OCI-LY3 (cell line): Measurements from ENCODE around the gene METTL2B.
"Not testable (repeated sequence)": the region's sequence is repeated elsewhere in the genome, so short reads cannot be mapped to it uniquely, and the experiment has no call there.

Experiments
- H2AFZ ChIP-seq: fragments of 200-600, 300-600 bp; shearing (Covaris generic); 2 replicates; pipeline ENCODE4 v1.6.0; 2014; ENCODE audit warnings: antibody characterized with exemption, low read depth, low read length
- H3K27ac ChIP-seq: fragments of 200-600, 300-600 bp; sonication (generic); 2 replicates; pipeline ENCODE4 v1.5.1; 2014; ENCODE audit warnings: mild to moderate bottlenecking, low read length, moderate library complexity, mixed read lengths
- H3K27me3 ChIP-seq: fragments of 200-600, 300-600 bp; sonication (generic); 2 replicates; pipeline ENCODE4 v1.6.1; 2014; ENCODE audit warnings: low read depth, low read length, mixed read lengths
- H3K36me3 ChIP-seq: fragments of 200-600, 300-600 bp; sonication (generic); replicated peaks from 2 replicates; pipeline ENCODE3; 2014; ENCODE audit warnings: low read depth, low read length, mixed read lengths
- H3K4me1 ChIP-seq: fragments of 300-600, 200-600 bp; sonication (generic); 2 replicates; pipeline ENCODE4 v1.6.1; 2014; ENCODE audit warnings: low read length, mixed read lengths
- H3K4me2 ChIP-seq: fragments of 200-600, 300-600 bp; sonication (generic); 2 replicates; pipeline ENCODE4 v1.6.1; 2014; ENCODE audit warnings: low read length, mixed read lengths
- H3K4me3 ChIP-seq: fragments of 300-600, 200-600 bp; sonication (generic); 2 replicates; pipeline ENCODE4 v1.5.1; 2014; ENCODE audit warnings: antibody characterized with exemption, mild to moderate bottlenecking, low read length, moderate library complexity
- H3K79me2 ChIP-seq: fragments of 300-600, 200-600 bp; shearing (Covaris generic); 2 replicates; pipeline ENCODE4 v1.6.1; 2014; ENCODE audit warnings: mild to moderate bottlenecking, low read length, mixed read lengths
- H3K9ac ChIP-seq: fragments of 300-600, 200-600 bp; shearing (Covaris generic); 2 replicates; pipeline ENCODE4 v1.6.0; 2014; ENCODE audit warnings: mild to moderate bottlenecking, low read length, moderate library complexity
- H3K9me3 ChIP-seq: fragments of 200-600, 300-600 bp; shearing (Covaris generic); 2 replicates; pipeline ENCODE4 v1.6.1; 2014; ENCODE audit warnings: low read length, mixed read lengths; ENCODE audit not compliant: insufficient read depth
- H4K20me1 ChIP-seq: fragments of 200-600, 300-600 bp; sonication (generic); 2 replicates; pipeline ENCODE4 v1.6.1; 2016; ENCODE audit warnings: low read length, mixed read lengths; ENCODE audit not compliant: insufficient read depth
- CTCF ChIP-seq: fragments of 200-600, 300-600 bp; sonication (generic); IDR thresholded peaks from 2 replicates; pipeline ENCODE4 v1.5.1; 2014; ENCODE audit warnings: antibody characterized with exemption, low read length, low read depth
- EZH2phosphoT487 ChIP-seq: fragments of 200-600 bp; shearing (Covaris generic); IDR thresholded peaks from 2 replicates; pipeline ENCODE4 v1.6.1; 2018; ENCODE audit warnings: antibody characterized with exemption, mixed run types, low read depth

METTL2B gene

GRCh38 chr7:128497405-128497804 lies 20.9 kb downstream of the METTL2B start:
- Histone ChIP-seq H3K9ac (no peak overlapping the region), H2AFZ (no peak overlapping the region), H3K4me3 (no peak overlapping the region), H3K27me3 (no peaks in the 10 kb centered on the region), H3K4me2 (no peak overlapping the region), H4K20me1 (no peaks in the 10 kb centered on the region), H3K36me3 (no peaks in the 10 kb centered on the region), H3K27ac (no peak overlapping the region), H3K4me1 (no peaks in the 10 kb centered on the region), H3K9me3 (no peaks in the 10 kb centered on the region), H3K79me2 (no peaks in the 10 kb centered on the region)
- no peak for TF ChIP-seq EZH2phosphoT487
- no peak for TF ChIP-seq CTCF

GRCh38 chr7:128505416-128505815 lies 28.9 kb downstream of the METTL2B start:
- H4K20me1 ChIP-seq, H3K79me2 ChIP-seq, H3K4me3 ChIP-seq, H3K27me3 ChIP-seq, H3K9me3 ChIP-seq, H2AFZ ChIP-seq, H3K36me3 ChIP-seq: not testable (repeated sequence)
- Histone ChIP-seq H3K4me1 (peaks cover 55% of the 10 kb centered on the region), H3K4me2 (peak overlapping the region; percentile 83), H3K9ac (peak overlapping the region; percentile 82; the same call in 1 of the 2 replicates), H3K27ac (peak overlapping the region; percentile 96)

GRCh38 chr7:128506819-128507218 lies 30.3 kb downstream of the METTL2B start:
- H4K20me1 ChIP-seq, H3K27me3 ChIP-seq, H2AFZ ChIP-seq, H3K9me3 ChIP-seq, H3K79me2 ChIP-seq, H3K36me3 ChIP-seq: not testable (repeated sequence)
- peaks cover 68% of the 10 kb centered on the region for H3K4me1 ChIP-seq
- H3K4me3 ChIP-seq: peak overlapping the region; percentile 61
- peak overlapping the region; percentile 96 for H3K27ac ChIP-seq
- peak overlapping the region; percentile 83 for H3K4me2 ChIP-seq
- peak overlapping the region; percentile 82 for H3K9ac ChIP-seq

DNA sequence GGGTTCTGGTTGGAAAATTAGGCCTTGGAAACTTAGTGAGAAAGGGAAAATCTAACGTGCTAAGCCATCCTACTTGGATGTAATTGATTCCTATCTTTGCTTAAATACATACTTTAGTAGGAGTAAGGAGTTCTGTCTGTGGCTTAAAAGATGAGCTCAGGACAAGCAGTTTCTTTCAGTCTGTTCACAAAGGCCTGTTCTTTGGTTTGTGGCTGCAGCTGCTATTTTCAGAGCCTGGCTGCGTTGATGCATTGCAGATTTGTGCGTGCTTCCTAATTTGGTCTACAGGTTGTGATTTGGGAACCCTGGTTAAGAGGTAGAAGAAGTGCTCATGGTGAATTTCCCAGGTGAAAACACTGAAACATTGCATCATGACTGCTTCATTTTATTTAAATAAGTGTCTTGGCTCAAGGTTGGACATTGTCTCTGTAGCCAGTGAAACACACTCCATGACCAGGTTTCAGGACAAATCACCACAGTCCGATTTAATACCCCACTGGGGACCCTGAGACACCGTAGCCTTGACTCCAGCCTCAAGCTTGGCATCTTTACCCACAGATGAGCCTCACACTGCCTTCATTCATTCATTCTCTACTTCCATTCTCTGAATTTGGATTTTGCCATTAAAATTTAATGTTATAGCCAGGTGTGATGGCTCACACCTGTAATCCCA lies 30.9 kb downstream of the METTL2B start:
- peak overlapping the region; percentile 96 for H3K27ac ChIP-seq
- peak overlapping the region; percentile 61 for H3K4me3 ChIP-seq
- peak overlapping the region; percentile 82 for H3K9ac ChIP-seq
- H3K4me1 ChIP-seq: peaks cover 73% of the 10 kb centered on the region
- peak overlapping the region; percentile 83 for H3K4me2 ChIP-seq
- not testable (repeated sequence) for H3K36me3 ChIP-seq, H4K20me1 ChIP-seq, H3K9me3 ChIP-seq, H3K27me3 ChIP-seq, H3K79me2 ChIP-seq, H2AFZ ChIP-seq

DNA sequence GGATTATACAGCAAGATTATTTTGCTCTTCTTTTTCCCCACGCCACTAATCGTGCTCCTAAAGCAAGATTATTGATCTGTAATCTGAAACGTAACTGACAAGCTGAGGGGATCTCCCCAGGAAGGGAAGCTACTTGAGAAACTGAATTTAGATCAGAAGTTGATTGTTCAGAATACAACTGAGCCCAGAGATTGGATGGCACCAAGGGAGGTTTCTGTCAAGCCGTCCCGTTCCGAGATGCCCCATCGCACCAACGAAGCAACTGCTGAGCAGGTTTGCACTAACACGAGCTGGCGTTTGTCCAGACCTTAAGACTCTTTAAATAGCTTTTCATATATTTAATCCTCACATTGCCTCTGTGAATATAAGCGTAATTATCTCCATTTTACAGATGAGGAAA lies 35.1 kb downstream of the METTL2B start:
- not testable (repeated sequence) for H2AFZ ChIP-seq, H3K79me2 ChIP-seq, H3K9me3 ChIP-seq, H3K27me3 ChIP-seq, H3K36me3 ChIP-seq, H4K20me1 ChIP-seq
- H3K27ac ChIP-seq: peak overlapping the region; percentile 97
- peak overlapping the region; percentile 96 for H3K9ac ChIP-seq
- H3K4me1 ChIP-seq: peaks cover 73% of the 10 kb centered on the region
- peak overlapping the region; percentile 78 for H3K4me2 ChIP-seq
- peak overlapping the region; percentile 68 for H3K4me3 ChIP-seq

GRCh38 chr7:128515232-128515631 lies 38.7 kb downstream of the METTL2B start:
- H3K4me1 ChIP-seq: peaks cover 40% of the 10 kb centered on the region
- H3K27me3 ChIP-seq, H3K36me3 ChIP-seq, H4K20me1 ChIP-seq, H3K9me3 ChIP-seq, H3K4me3 ChIP-seq, H3K4me2 ChIP-seq, H3K79me2 ChIP-seq, H3K9ac ChIP-seq, H2AFZ ChIP-seq, H3K27ac ChIP-seq: not testable (repeated sequence)

DNA sequence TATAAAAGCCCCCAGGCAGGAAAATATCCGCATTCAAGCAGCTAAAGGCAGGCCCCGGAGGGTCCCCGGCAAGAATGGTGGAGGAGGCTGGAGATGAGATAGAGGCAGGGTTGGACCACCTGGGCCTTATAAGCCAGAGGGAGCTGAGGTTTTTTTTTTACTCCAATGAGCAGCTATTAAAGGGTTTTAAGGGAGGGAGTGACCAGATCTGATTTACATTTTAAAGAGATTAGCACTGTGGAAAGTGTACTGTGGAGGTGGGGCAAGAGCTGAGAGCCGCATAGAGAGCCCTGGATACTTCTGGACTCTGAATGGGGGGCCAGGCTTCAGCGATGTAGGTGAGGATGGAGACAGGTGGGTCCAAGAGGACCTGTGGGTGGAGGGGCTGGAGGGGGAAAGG lies 40.5 kb downstream of the METTL2B start:
- not testable (repeated sequence) for H3K9ac ChIP-seq, H3K4me3 ChIP-seq, H3K27ac ChIP-seq, H2AFZ ChIP-seq, H3K79me2 ChIP-seq, H3K36me3 ChIP-seq, H4K20me1 ChIP-seq, H3K27me3 ChIP-seq, H3K9me3 ChIP-seq, H3K4me2 ChIP-seq
- H3K4me1 ChIP-seq: peaks cover 24% of the 10 kb centered on the region

DNA sequence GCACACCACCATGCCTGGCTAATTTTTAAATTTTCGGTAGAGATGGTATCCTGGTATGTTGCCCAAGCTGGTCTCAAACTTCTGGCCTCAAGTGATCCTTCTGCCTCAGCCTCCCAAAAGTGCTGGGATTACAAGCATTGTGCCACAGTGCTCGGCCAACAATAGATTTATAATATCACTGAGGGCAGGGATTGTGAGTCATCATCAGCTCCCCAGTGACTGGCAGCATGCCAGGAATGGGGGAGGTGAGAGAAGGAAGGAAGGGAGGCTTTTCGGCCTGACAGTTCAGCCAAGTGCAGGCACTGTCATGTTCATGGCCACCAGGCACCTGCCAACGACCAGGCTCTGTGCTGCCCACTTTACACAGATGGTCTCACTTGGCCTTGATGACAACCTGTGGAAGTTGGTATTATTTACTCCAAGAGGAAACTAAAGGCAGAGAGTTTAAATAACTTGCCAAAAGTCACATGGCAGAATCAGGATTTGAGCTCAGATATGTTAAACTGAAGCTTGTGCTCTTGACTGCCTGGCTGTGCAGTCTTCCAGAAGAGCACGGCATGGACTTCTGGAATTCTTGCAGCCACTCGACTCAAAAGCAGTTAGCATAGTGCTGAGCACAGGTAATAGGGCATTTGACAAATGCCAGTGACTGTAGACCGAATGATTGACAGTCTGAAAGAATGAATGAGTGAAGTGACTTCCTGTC lies 46.8 kb downstream of the METTL2B start:
- H3K4me3 ChIP-seq, H3K9me3 ChIP-seq, H3K9ac ChIP-seq, H3K27me3 ChIP-seq, H3K79me2 ChIP-seq, H2AFZ ChIP-seq, H3K27ac ChIP-seq, H4K20me1 ChIP-seq, H3K36me3 ChIP-seq: not testable (repeated sequence)
- Histone ChIP-seq H3K4me1 (peaks cover 21% of the 10 kb centered on the region), H3K4me2 (peak overlapping the region; percentile 28; the same call in 1 of the 2 replicates)
